GM23338 (cell line): ENCODE measurements around the gene LDLRAD3. TPM values are rescaled to one million over a fixed set of nuclear protein-coding genes. Genes with fewer than 3 reads are reported as not detected.

Experiments used
- ATAC-seq: fragments of 200-7000 bp; cut with Tn5 transposase; 3 replicates; pipeline ENCODE4 v1.9.1; 2020
- DNase-seq: peaks from one replicate; pipeline ENCODE4 v3.0.0-alpha.2; 2015; ENCODE audit warnings: low spot score
- H2AFZ ChIP-seq: fragments of 200-600 bp; sonication (generic); 2 replicates; pipeline ENCODE4 v1.8.0; 2016; ENCODE audit warnings: antibody characterized with exemption, mild to moderate bottlenecking, moderate library complexity
- H3F3A ChIP-seq: fragments of 200-600 bp; sonication (generic); replicated peaks from 2 replicates; pipeline ENCODE4 v1.8.0; 2017; ENCODE audit warnings: antibody characterized with exemption, mixed run types, low read depth
- H3K27ac ChIP-seq: fragments of 200-600 bp; sonication (generic); 2 replicates; pipeline ENCODE4 v1.6.1; 2016; ENCODE audit warnings: low read depth
- H3K27me3 ChIP-seq: fragments of 200-600 bp; sonication (generic); 2 replicates; pipeline ENCODE4 v1.8.0; 2016; ENCODE audit warnings: mild to moderate bottlenecking, mixed run types, moderate library complexity; ENCODE audit not compliant: insufficient read depth
- H3K36me3 ChIP-seq: fragments of 200-600 bp; sonication (generic); 2 replicates; pipeline ENCODE4 v1.8.0; 2016; ENCODE audit warnings: mild to moderate bottlenecking; ENCODE audit not compliant: insufficient read depth
- H3K4me1 ChIP-seq: fragments of 200-600 bp; sonication (generic); 2 replicates; pipeline ENCODE4 v1.8.0; 2016; ENCODE audit warnings: mild to moderate bottlenecking, moderate library complexity; ENCODE audit not compliant: insufficient read depth
- H3K4me2 ChIP-seq: fragments of 200-600 bp; sonication (generic); 2 replicates; pipeline ENCODE4 v1.7.1; 2017; ENCODE audit warnings: mixed run types
- H3K4me3 ChIP-seq: fragments of 200-600 bp; sonication (generic); 2 replicates; pipeline ENCODE4 v1.6.1; 2016; ENCODE audit warnings: mixed run types
- H3K79me2 ChIP-seq: fragments of 200-600 bp; sonication (generic); replicated peaks from 2 replicates; pipeline ENCODE4 v1.8.0; 2017; ENCODE audit warnings: mild to moderate bottlenecking; ENCODE audit not compliant: insufficient read depth
- H3K9me2 ChIP-seq: fragments of 200-600 bp; sonication (generic); 2 replicates; pipeline ENCODE4 v1.8.0; 2017; ENCODE audit not compliant: insufficient read depth
- H4K20me1 ChIP-seq: fragments of 200-600 bp; sonication (generic); replicated peaks from 2 replicates; pipeline ENCODE4 v1.8.0; 2017; ENCODE audit warnings: mild to moderate bottlenecking; ENCODE audit not compliant: insufficient read depth
- H3K27ac Mint-ChIP-seq: 2 replicates; pipeline ENCODE4 v1.8.0; 2020; ENCODE audit warnings: inconsistent platforms, mild to moderate bottlenecking, moderate library complexity, mixed read lengths
- H3K27me3 Mint-ChIP-seq: 3 replicates; pipeline ENCODE4 v1.8.0; 2022; ENCODE audit warnings: low read depth, mild to moderate bottlenecking, moderate library complexity, mixed read lengths, inconsistent platforms; ENCODE audit not compliant: insufficient read depth, poor library complexity
- H3K36me3 Mint-ChIP-seq: 3 replicates; pipeline ENCODE4 v1.8.0; 2021; ENCODE audit warnings: low read depth, mild to moderate bottlenecking, inconsistent platforms, moderate library complexity, mixed read lengths
- H3K4me1 Mint-ChIP-seq: 3 replicates; pipeline ENCODE4 v1.8.0; 2020; ENCODE audit warnings: mild to moderate bottlenecking, inconsistent platforms, mixed read lengths
- H3K4me3 Mint-ChIP-seq: 3 replicates; pipeline ENCODE4 v1.8.0; 2021; ENCODE audit warnings: moderate library complexity, mild to moderate bottlenecking, inconsistent platforms, mixed read lengths
- H3K9me3 Mint-ChIP-seq: 3 replicates; pipeline ENCODE4 v1.8.0; 2020; ENCODE audit warnings: moderate library complexity, mild to moderate bottlenecking, inconsistent platforms, mixed read lengths
- CREB1 ChIP-seq: fragments of 250-450 bp; sonication (Bioruptor Pico); IDR thresholded peaks from 2 replicates; pipeline ENCODE4 v1.5.0; 2020; ENCODE audit warnings: low read depth, mild to moderate bottlenecking, moderate library complexity
- EZH2phosphoT487 ChIP-seq: fragments of 200-600 bp; sonication (generic); IDR thresholded peaks from one replicate; pipeline ENCODE4 v1.8.1; 2018; ENCODE audit warnings: antibody characterized with exemption; ENCODE audit not compliant: unreplicated experiment
- JUNB ChIP-seq: IDR thresholded peaks from one replicate; pipeline ENCODE4 v1.6.1; 2016; ENCODE audit warnings: antibody characterized with exemption; ENCODE audit not compliant: unreplicated experiment
- NANOG ChIP-seq: IDR thresholded peaks from 2 replicates; pipeline ENCODE4 v1.6.1; 2016; ENCODE audit warnings: antibody characterized with exemption, borderline replicate concordance
- POLR2AphosphoS5 ChIP-seq: IDR thresholded peaks from 2 replicates; pipeline ENCODE4 v1.6.1; 2016; ENCODE audit warnings: antibody characterized with exemption, low read depth
- STAT1 ChIP-seq: IDR thresholded peaks from one replicate; pipeline ENCODE4 v1.6.1; 2016; ENCODE audit warnings: antibody characterized with exemption; ENCODE audit not compliant: unreplicated experiment
- ZNF114 ChIP-seq: fragments of 250-450 bp; sonication (Bioruptor Pico); IDR thresholded peaks from 2 replicates; pipeline ENCODE4 v1.5.0; 2020; ENCODE audit warnings: mild to moderate bottlenecking, moderate library complexity
- ZNF331 ChIP-seq: fragments of 250-450 bp; sonication (Bioruptor Pico); IDR thresholded peaks from 2 replicates; pipeline ENCODE4 v1.5.0; 2020; ENCODE audit warnings: low read depth, mild to moderate bottlenecking, moderate library complexity
- polyA plus RNA-seq: library from polyadenylated mRNA; unstranded; fragments of >200 nt; fragmentation: Nextera tagmentation; extraction: Ambion mirVana; gene quantifications from 2 replicates; pipeline ENCODE4 v1.2.1, GENCODE V29; 2016
- total RNA-seq: library from RNA; depleted of rRNA; stranded (reverse); fragments of >200 nt; shearing (Covaris generic); gene quantifications from 2 replicates; pipeline ENCODE4 v1.2.3, GENCODE V29; 2014
- TF ChIP-seq, protein P1 (sequence below): IDR thresholded peaks from one replicate; pipeline ENCODE4 v1.6.1; 2018; ENCODE audit warnings: antibody characterized with exemption; ENCODE audit not compliant: unreplicated experiment
- TF ChIP-seq, protein P2 (sequence below): fragments of 250-450 bp; sonication (Bioruptor Pico); IDR thresholded peaks from 2 replicates; pipeline ENCODE4 v1.5.0; 2020; ENCODE audit warnings: mild to moderate bottlenecking, moderate library complexity
- TF ChIP-seq, protein P3 (sequence below): IDR thresholded peaks from 2 replicates; pipeline ENCODE4 v1.6.1; 2016; ENCODE audit warnings: antibody characterized with exemption
- TF ChIP-seq, protein P4 (sequence below), 2 experiments: fragments of 200-600 bp in 1 of 2; sonication (generic) in 1 of 2; conservative IDR thresholded peaks; 2 replicates each; pipeline versions ENCODE4 v1.5.1 to v1.6.1; 2016 to 2017; ENCODE audit warnings: antibody characterized with exemption in 2 of 2, low read depth in 2 of 2, mild to moderate bottlenecking in 2 of 2, moderate library complexity in 1 of 2

Gene LDLRAD3
- total and polyA plus RNA-seq, 2 experiments from 2014 or later: 8.5 to 19.4 TPM

DNA sequence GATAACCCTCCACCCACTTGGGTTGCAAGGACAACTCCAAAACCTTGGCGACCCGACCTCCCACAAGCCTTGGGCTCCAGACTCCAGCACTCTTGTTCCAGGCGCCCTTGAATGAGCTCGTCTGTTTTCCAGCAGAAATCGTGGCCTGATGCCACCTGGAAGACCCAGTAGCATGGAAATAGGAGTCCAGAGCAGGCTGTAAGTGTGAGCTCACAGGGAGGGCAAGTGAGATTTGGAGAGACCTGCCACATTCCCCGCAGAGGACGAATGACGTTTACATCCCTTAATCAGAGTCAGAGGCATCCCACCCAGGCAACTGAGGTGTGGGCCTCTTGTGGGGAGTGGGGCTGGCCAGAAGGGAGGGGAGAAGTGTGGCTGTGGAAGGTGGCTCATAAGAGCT, 71.9 kb downstream of the LDLRAD3 start:
- peaks cover 3% of the 10 kb centered on the region; the same call in 1 of the 2 replicates for H4K20me1 ChIP-seq
- no peaks in the 10 kb centered on the region for H3K9me2 ChIP-seq
- H3K4me1 Mint-ChIP-seq: peaks cover 24% of the 10 kb centered on the region
- no peak overlapping the region for H3K4me3 ChIP-seq
- no peaks in the 10 kb centered on the region for H3K27me3 ChIP-seq
- no peak overlapping the region for H3K4me2 ChIP-seq
- H3K36me3 ChIP-seq: no peaks in the 10 kb centered on the region
- H2AFZ ChIP-seq: no peak overlapping the region
- no peak overlapping the region for H3K27ac ChIP-seq
- no peaks in the 10 kb centered on the region for H3F3A ChIP-seq
- DNase-seq (no peak), ATAC-seq (no peak)
- no peak overlapping the region for H3K4me3 Mint-ChIP-seq
- H3K27ac Mint-ChIP-seq: no peak overlapping the region
- peaks cover 6% of the 10 kb centered on the region for H3K27me3 Mint-ChIP-seq
- H3K79me2 ChIP-seq: peaks cover 68% of the 10 kb centered on the region
- H3K36me3 Mint-ChIP-seq: no peaks in the 10 kb centered on the region
- TF ChIP-seq POLR2AphosphoS5: no peak
- TF ChIP-seq NANOG: no peak
- TF ChIP-seq, protein P1, sequence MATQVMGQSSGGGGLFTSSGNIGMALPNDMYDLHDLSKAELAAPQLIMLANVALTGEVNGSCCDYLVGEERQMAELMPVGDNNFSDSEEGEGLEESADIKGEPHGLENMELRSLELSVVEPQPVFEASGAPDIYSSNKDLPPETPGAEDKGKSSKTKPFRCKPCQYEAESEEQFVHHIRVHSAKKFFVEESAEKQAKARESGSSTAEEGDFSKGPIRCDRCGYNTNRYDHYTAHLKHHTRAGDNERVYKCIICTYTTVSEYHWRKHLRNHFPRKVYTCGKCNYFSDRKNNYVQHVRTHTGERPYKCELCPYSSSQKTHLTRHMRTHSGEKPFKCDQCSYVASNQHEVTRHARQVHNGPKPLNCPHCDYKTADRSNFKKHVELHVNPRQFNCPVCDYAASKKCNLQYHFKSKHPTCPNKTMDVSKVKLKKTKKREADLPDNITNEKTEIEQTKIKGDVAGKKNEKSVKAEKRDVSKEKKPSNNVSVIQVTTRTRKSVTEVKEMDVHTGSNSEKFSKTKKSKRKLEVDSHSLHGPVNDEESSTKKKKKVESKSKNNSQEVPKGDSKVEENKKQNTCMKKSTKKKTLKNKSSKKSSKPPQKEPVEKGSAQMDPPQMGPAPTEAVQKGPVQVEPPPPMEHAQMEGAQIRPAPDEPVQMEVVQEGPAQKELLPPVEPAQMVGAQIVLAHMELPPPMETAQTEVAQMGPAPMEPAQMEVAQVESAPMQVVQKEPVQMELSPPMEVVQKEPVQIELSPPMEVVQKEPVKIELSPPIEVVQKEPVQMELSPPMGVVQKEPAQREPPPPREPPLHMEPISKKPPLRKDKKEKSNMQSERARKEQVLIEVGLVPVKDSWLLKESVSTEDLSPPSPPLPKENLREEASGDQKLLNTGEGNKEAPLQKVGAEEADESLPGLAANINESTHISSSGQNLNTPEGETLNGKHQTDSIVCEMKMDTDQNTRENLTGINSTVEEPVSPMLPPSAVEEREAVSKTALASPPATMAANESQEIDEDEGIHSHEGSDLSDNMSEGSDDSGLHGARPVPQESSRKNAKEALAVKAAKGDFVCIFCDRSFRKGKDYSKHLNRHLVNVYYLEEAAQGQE: no peak
- TF ChIP-seq ZNF114 (CRISPR knock-in tag): no peak
- no peak for TF ChIP-seq EZH2phosphoT487
- TF ChIP-seq CREB1 (CRISPR knock-in tag): no peak
- no peak for TF ChIP-seq JUNB
- TF ChIP-seq, protein P2, sequence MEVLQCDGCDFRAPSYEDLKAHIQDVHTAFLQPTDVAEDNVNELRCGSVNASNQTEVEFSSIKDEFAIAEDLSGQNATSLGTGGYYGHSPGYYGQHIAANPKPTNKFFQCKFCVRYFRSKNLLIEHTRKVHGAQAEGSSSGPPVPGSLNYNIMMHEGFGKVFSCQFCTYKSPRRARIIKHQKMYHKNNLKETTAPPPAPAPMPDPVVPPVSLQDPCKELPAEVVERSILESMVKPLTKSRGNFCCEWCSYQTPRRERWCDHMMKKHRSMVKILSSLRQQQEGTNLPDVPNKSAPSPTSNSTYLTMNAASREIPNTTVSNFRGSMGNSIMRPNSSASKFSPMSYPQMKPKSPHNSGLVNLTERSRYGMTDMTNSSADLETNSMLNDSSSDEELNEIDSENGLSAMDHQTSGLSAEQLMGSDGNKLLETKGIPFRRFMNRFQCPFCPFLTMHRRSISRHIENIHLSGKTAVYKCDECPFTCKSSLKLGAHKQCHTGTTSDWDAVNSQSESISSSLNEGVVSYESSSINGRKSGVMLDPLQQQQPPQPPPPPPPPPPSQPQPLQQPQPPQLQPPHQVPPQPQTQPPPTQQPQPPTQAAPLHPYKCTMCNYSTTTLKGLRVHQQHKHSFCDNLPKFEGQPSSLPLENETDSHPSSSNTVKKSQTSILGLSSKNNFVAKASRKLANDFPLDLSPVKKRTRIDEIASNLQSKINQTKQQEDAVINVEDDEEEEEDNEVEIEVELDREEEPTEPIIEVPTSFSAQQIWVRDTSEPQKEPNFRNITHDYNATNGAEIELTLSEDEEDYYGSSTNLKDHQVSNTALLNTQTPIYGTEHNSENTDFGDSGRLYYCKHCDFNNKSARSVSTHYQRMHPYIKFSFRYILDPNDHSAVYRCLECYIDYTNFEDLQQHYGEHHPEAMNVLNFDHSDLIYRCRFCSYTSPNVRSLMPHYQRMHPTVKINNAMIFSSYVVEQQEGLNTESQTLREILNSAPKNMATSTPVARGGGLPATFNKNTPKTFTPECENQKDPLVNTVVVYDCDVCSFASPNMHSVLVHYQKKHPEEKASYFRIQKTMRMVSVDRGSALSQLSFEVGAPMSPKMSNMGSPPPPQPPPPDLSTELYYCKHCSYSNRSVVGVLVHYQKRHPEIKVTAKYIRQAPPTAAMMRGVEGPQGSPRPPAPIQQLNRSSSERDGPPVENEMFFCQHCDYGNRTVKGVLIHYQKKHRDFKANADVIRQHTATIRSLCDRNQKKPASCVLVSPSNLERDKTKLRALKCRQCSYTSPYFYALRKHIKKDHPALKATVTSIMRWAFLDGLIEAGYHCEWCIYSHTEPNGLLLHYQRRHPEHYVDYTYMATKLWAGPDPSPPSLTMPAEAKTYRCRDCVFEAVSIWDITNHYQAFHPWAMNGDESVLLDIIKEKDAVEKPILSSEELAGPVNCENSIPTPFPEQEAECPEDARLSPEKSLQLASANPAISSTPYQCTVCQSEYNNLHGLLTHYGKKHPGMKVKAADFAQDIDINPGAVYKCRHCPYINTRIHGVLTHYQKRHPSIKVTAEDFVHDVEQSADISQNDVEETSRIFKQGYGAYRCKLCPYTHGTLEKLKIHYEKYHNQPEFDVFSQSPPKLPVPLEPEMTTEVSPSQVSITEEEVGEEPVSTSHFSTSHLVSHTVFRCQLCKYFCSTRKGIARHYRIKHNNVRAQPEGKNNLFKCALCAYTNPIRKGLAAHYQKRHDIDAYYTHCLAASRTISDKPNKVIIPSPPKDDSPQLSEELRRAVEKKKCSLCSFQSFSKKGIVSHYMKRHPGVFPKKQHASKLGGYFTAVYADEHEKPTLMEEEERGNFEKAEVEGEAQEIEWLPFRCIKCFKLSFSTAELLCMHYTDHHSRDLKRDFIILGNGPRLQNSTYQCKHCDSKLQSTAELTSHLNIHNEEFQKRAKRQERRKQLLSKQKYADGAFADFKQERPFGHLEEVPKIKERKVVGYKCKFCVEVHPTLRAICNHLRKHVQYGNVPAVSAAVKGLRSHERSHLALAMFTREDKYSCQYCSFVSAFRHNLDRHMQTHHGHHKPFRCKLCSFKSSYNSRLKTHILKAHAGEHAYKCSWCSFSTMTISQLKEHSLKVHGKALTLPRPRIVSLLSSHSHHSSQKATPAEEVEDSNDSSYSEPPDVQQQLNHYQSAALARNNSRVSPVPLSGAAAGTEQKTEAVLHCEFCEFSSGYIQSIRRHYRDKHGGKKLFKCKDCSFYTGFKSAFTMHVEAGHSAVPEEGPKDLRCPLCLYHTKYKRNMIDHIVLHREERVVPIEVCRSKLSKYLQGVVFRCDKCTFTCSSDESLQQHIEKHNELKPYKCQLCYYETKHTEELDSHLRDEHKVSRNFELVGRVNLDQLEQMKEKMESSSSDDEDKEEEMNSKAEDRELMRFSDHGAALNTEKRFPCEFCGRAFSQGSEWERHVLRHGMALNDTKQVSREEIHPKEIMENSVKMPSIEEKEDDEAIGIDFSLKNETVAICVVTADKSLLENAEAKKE: no peak
- TF ChIP-seq STAT1: no peak
- TF ChIP-seq, protein P3, sequence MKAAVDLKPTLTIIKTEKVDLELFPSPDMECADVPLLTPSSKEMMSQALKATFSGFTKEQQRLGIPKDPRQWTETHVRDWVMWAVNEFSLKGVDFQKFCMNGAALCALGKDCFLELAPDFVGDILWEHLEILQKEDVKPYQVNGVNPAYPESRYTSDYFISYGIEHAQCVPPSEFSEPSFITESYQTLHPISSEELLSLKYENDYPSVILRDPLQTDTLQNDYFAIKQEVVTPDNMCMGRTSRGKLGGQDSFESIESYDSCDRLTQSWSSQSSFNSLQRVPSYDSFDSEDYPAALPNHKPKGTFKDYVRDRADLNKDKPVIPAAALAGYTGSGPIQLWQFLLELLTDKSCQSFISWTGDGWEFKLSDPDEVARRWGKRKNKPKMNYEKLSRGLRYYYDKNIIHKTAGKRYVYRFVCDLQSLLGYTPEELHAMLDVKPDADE: no peak
- TF ChIP-seq, protein P4, sequence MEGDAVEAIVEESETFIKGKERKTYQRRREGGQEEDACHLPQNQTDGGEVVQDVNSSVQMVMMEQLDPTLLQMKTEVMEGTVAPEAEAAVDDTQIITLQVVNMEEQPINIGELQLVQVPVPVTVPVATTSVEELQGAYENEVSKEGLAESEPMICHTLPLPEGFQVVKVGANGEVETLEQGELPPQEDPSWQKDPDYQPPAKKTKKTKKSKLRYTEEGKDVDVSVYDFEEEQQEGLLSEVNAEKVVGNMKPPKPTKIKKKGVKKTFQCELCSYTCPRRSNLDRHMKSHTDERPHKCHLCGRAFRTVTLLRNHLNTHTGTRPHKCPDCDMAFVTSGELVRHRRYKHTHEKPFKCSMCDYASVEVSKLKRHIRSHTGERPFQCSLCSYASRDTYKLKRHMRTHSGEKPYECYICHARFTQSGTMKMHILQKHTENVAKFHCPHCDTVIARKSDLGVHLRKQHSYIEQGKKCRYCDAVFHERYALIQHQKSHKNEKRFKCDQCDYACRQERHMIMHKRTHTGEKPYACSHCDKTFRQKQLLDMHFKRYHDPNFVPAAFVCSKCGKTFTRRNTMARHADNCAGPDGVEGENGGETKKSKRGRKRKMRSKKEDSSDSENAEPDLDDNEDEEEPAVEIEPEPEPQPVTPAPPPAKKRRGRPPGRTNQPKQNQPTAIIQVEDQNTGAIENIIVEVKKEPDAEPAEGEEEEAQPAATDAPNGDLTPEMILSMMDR (conservative IDR thresholded peaks at IDR 0.05; ENCODE audit: low read depth in 2 of 2): no peak
- TF ChIP-seq ZNF331 (CRISPR knock-in tag): no peak
- 0 out of 2 replicates have a peak, but pooled peaks cover under 1% of the 10 kb centered on the region for H3K4me1 ChIP-seq
- no peaks in the 10 kb centered on the region; the same call in 2 of the 3 replicates for H3K9me3 Mint-ChIP-seq
